Measurements from ENCODE around the gene COL27A1.

The COL27A1 gene

GRCh38 chr9:114202849-114203248, 47.5 kb downstream of the COL27A1 start:
- in situ Hi-C loops (cut with MboI; ENCODE audit: low sequenced_read_pairs): no loop called here

- in situ Hi-C loops (cut with MboI; ENCODE audit: low sequenced_read_pairs): no loop called here
Measured at GRCh38 chr9:114203410-114204140, 48.2 kb downstream of the COL27A1 start.

- in situ Hi-C loops (cut with MboI; ENCODE audit: low sequenced_read_pairs): no loop called here
Measured at GRCh38 chr9:114204265-114204664, 48.9 kb downstream of the COL27A1 start.

- in situ Hi-C loops (cut with MboI; ENCODE audit: low sequenced_read_pairs): no loop called here
Measured at GRCh38 chr9:114205171-114206015, 50.1 kb downstream of the COL27A1 start.

GRCh38 chr9:114206221-114206789, 51.0 kb downstream of the COL27A1 start:
- in situ Hi-C loops (cut with MboI; ENCODE audit: low sequenced_read_pairs): no loop called here

GRCh38 chr9:114207034-114207810, 51.9 kb downstream of the COL27A1 start:
- in situ Hi-C loops (cut with MboI; ENCODE audit: low sequenced_read_pairs): no loop called here

GRCh38 chr9:114207845-114208244, 52.5 kb downstream of the COL27A1 start:
- in situ Hi-C loops (cut with MboI; ENCODE audit: low sequenced_read_pairs): no loop called here

GRCh38 chr9:114209151-114209550, 53.8 kb downstream of the COL27A1 start:
- in situ Hi-C loops (cut with MboI; ENCODE audit: low sequenced_read_pairs): no loop called here

- in situ Hi-C loops (cut with MboI; ENCODE audit: low sequenced_read_pairs): no loop called here
Measured at GRCh38 chr9:114210136-114210535, 54.8 kb downstream of the COL27A1 start.

- in situ Hi-C loops (cut with MboI; ENCODE audit: low sequenced_read_pairs): no loop called here
Measured at GRCh38 chr9:114210691-114211276, 55.4 kb downstream of the COL27A1 start.

- in situ Hi-C loops (cut with MboI; ENCODE audit: low sequenced_read_pairs): no loop called here
Measured at GRCh38 chr9:114212826-114213225, 57.5 kb downstream of the COL27A1 start.

- in situ Hi-C loops (cut with MboI; ENCODE audit: low sequenced_read_pairs): no loop called here
Measured at GRCh38 chr9:114213566-114213965, 58.2 kb downstream of the COL27A1 start.

GRCh38 chr9:114214181-114214580, 58.8 kb downstream of the COL27A1 start:
- in situ Hi-C loops (cut with MboI; ENCODE audit: low sequenced_read_pairs): no loop called here

- in situ Hi-C loops (cut with MboI; ENCODE audit: low sequenced_read_pairs): no loop called here
Measured at GRCh38 chr9:114214686-114215414, 59.5 kb downstream of the COL27A1 start.

GRCh38 chr9:114216081-114216480, 60.7 kb downstream of the COL27A1 start:
- in situ Hi-C loops (cut with MboI; ENCODE audit: low sequenced_read_pairs): no loop called here

GRCh38 chr9:114216976-114217375, 61.6 kb downstream of the COL27A1 start:
- in situ Hi-C loops (cut with MboI; ENCODE audit: low sequenced_read_pairs): no loop called here

GRCh38 chr9:114218264-114219120, 63.2 kb downstream of the COL27A1 start:
- in situ Hi-C loops (cut with MboI; ENCODE audit: low sequenced_read_pairs): no loop called here

- in situ Hi-C loops (cut with MboI; ENCODE audit: low sequenced_read_pairs): no loop called here
Measured at GRCh38 chr9:114220061-114220541, 64.8 kb downstream of the COL27A1 start.

Measured in hTERT RPE-1 (cell line).